Liver (tissue), 9 donors: ENCODE data around the gene MTURN. TPM values are rescaled to one million over a fixed set of nuclear protein-coding genes. Genes with fewer than 3 reads are reported as not detected.

Experiments
- DNase-seq: peaks from one replicate; pipeline ENCODE4 v3.0.0-alpha.2; 2017; ENCODE audit warnings: low spot score
- H3K27ac ChIP-seq, 2 donors: one replicate each; pipeline ENCODE4 v1.7.0; 2013; ENCODE audit warnings: inconsistent platforms in 2 of 2, low read length in 2 of 2, control low read depth in 1 of 2, low read depth in 1 of 2, mild to moderate bottlenecking in 1 of 2
- H3K27me3 ChIP-seq, 4 donors: one replicate each; pipeline versions ENCODE4 v1.6.1 to v1.7.0; 2013; ENCODE audit warnings: low read length in 3 of 4, inconsistent platforms in 1 of 4, mild to moderate bottlenecking in 1 of 4, moderate library complexity in 1 of 4; ENCODE audit not compliant: control insufficient read depth in 4 of 4, insufficient read depth in 4 of 4
- H3K36me3 ChIP-seq, 4 donors: one replicate each; pipeline versions ENCODE4 v1.6.1 to v1.7.0; 2013; ENCODE audit warnings: low read length in 3 of 4, mild to moderate bottlenecking in 3 of 4, low read depth in 1 of 4, moderate library complexity in 1 of 4; ENCODE audit not compliant: control insufficient read depth in 4 of 4, insufficient read depth in 3 of 4
- H3K4me1 ChIP-seq, 4 donors: one replicate each; pipeline versions ENCODE4 v1.6.1 to v1.7.0; 2013; ENCODE audit warnings: low read length in 3 of 4, mild to moderate bottlenecking in 3 of 4, moderate library complexity in 1 of 4; ENCODE audit not compliant: control insufficient read depth in 4 of 4, insufficient read depth in 4 of 4
- H3K4me3 ChIP-seq, 3 donors: one replicate each; pipeline versions ENCODE4 v1.6.1 to v1.7.0; 2013; ENCODE audit warnings: low read length in 3 of 3, control low read depth in 1 of 3, low read depth in 1 of 3, mild to moderate bottlenecking in 1 of 3
- H3K9ac ChIP-seq, 2 donors: one replicate each; pipeline ENCODE4 v1.7.0; 2013; ENCODE audit warnings: low read length in 2 of 2, mild to moderate bottlenecking in 2 of 2, moderate library complexity in 2 of 2, control low read depth in 1 of 2, low read depth in 1 of 2
- H3K9me3 ChIP-seq, 4 donors: one replicate each; pipeline versions ENCODE4 v1.6.1 to v1.7.0; 2013; ENCODE audit warnings: low read length in 3 of 4; ENCODE audit not compliant: control insufficient read depth in 4 of 4
- ATF3 ChIP-seq: IDR thresholded peaks from 2 replicates; pipeline ENCODE4 v1.6.1; 2016; ENCODE audit warnings: antibody characterized with exemption
- CTCF ChIP-seq: fragments of 150-350 bp; IDR thresholded peaks from 2 replicates; pipeline ENCODE4 v1.5.1; 2017; ENCODE audit warnings: improper control_type of control experiment, low read depth, low read length; ENCODE audit not compliant: missing input control
- EGR1 ChIP-seq, 2 donors: IDR thresholded peaks; 2 replicates each; pipeline ENCODE4 v1.6.1; 2016 to 2018; ENCODE audit warnings: antibody characterized with exemption in 2 of 2, low read depth in 2 of 2
- FOXA1 ChIP-seq: IDR thresholded peaks from 2 replicates; pipeline ENCODE4 v1.6.1; 2016; ENCODE audit warnings: antibody characterized with exemption
- FOXA2 ChIP-seq: IDR thresholded peaks from 2 replicates; pipeline ENCODE4 v1.6.1; 2016; ENCODE audit warnings: antibody characterized with exemption
- GABPA ChIP-seq, 2 donors: IDR thresholded peaks in 1 of 2; conservative IDR thresholded peaks in 1 of 2; 2 replicates each; pipeline ENCODE4 v1.6.1; 2016; ENCODE audit warnings: antibody characterized with exemption in 2 of 2, mild to moderate bottlenecking in 1 of 2, moderate library complexity in 1 of 2
- HNF4A ChIP-seq, 2 donors: conservative IDR thresholded peaks; 2 replicates each; pipeline ENCODE4 v1.6.1; 2016; ENCODE audit warnings: antibody characterized with exemption in 2 of 2, mild to moderate bottlenecking in 2 of 2
- HNF4G ChIP-seq: IDR thresholded peaks from 2 replicates; pipeline ENCODE4 v1.6.1; 2016; ENCODE audit warnings: antibody characterized with exemption
- JUND ChIP-seq, 2 donors: IDR thresholded peaks; 2 replicates each; pipeline ENCODE4 v1.6.1; 2016; ENCODE audit warnings: antibody characterized with exemption in 2 of 2
- NR2F2 ChIP-seq: IDR thresholded peaks from 2 replicates; pipeline ENCODE4 v1.6.1; 2016; ENCODE audit warnings: antibody characterized with exemption
- RAD21 ChIP-seq, 2 donors: IDR thresholded peaks; 2 replicates each; pipeline ENCODE4 v1.6.1; 2016; ENCODE audit warnings: antibody characterized with exemption in 2 of 2, mild to moderate bottlenecking in 2 of 2
- RXRA ChIP-seq, 2 donors: IDR thresholded peaks; 2 replicates each; pipeline ENCODE4 v1.6.1; 2017 to 2018; ENCODE audit warnings: antibody characterized with exemption in 2 of 2, mild to moderate bottlenecking in 1 of 2
- SP1 ChIP-seq: IDR thresholded peaks from 2 replicates; pipeline ENCODE4 v1.6.1; 2018; ENCODE audit warnings: antibody characterized with exemption, mild to moderate bottlenecking
- TAF1 ChIP-seq: conservative IDR thresholded peaks from 2 replicates; pipeline ENCODE4 v1.6.1; 2016; ENCODE audit warnings: antibody characterized with exemption, mild to moderate bottlenecking
- YY1 ChIP-seq: IDR thresholded peaks from 2 replicates; pipeline ENCODE4 v1.6.1; 2016; ENCODE audit warnings: antibody characterized with exemption, mild to moderate bottlenecking
- ZBTB33 ChIP-seq: IDR thresholded peaks from 2 replicates; pipeline ENCODE4 v1.6.1; 2016; ENCODE audit warnings: antibody characterized with exemption
- WGBS: extraction: QIAGEN DNeasy Blood & Tissue Kit; methylation state at CpG from one replicate; pipeline ENCODE4 v1.1.7; 2013; 5-methylcytosine and 5-hydroxymethylcytosine counted together
- polyA plus RNA-seq, 2 donors: library from polyadenylated mRNA; stranded (reverse) in 1 of 2; unstranded in 1 of 2; fragments of 200-250 nt in 1 of 2; fragments of >200 nt in 1 of 2; fragmentation: Nextera tagmentation in 1 of 2; extraction: Ambion mirVana in 1 of 2; gene quantifications; one replicate each; pipeline versions ENCODE4 v1.2.1 to v1.2.3, GENCODE V29; 2013 to 2015
- total RNA-seq, 2 donors: library from RNA; depleted of rRNA; stranded (reverse); fragments of >200 nt; gene quantifications; one replicate each; pipeline ENCODE4 v1.2.3, GENCODE V29; 2014
- donor health status: healthy.
- donor health status: healthy.
- donor health status: healthy.
- donor health status: healthy.
- donor health status: healthy.

Gene MTURN
- total and polyA plus RNA-seq, 4 donors: 2.4 to 14.4 (median 6.1) TPM

GRCh38 chr7:30159163-30159562 is 24.4 kb downstream of the MTURN start (continued):
- no peak for TF ChIP-seq ZBTB33
- no peak for TF ChIP-seq SP1

- H3K9ac ChIP-seq: no peak overlapping the region
- H3K36me3 ChIP-seq: no peaks in the 10 kb centered on the region
- DNase-seq: no peak
- TF ChIP-seq GABPA (IDR thresholded peaks at IDR 0.05 in 1 of 2, conservative IDR thresholded peaks at IDR 0.05 in 1 of 2) (no peak), RAD21 (IDR thresholded peaks at IDR 0.05) (peak in 1 of 2 donors; percentile 40)
- WGBS: 55% methylated on average over 6 of the region's 6 CpGs
- no peak overlapping the region for H3K27ac ChIP-seq
- H3K4me3 ChIP-seq: no peak overlapping the region
- peaks cover 0 to 5% (median 2%) of the 10 kb centered on the region in 4 donors for H3K4me1 ChIP-seq
- no peaks in the 10 kb centered on the region for H3K9me3 ChIP-seq
- H3K27me3 ChIP-seq: no peaks in the 10 kb centered on the region
These were observed 24.9 kb downstream of the MTURN start for GRCh38 chr7:30159698-30160143.

DNA sequence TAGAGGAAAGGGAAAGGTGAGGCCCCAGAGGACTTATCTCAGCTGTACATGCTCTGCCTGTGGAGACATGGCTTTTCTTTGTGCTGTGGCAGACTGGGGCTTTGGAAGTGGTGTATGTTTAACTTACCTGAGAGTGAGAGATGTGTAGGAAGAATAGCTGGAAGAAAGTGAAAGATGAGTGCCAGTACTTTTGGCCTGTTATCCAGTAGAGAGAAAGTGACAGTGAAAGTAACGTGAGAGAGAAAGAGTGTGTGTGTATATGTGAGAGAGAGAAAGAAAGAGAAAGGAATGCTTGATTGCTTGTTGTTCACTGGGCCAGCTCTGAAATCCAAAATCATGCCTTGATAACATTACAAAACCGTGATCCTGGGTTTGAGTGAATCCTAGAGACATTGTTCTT is 25.5 kb downstream of the MTURN start:
- no peak overlapping the region for H3K27ac ChIP-seq
- H3K27me3 ChIP-seq: no peaks in the 10 kb centered on the region
- no peak overlapping the region for H3K9ac ChIP-seq
- 91% methylated on average over 2 of the region's 2 CpGs for WGBS
- no peak overlapping the region for H3K4me3 ChIP-seq
- H3K36me3 ChIP-seq: no peaks in the 10 kb centered on the region
- H3K9me3 ChIP-seq: no peaks in the 10 kb centered on the region
- peaks cover 0 to 11% (median 8%) of the 10 kb centered on the region in 4 donors for H3K4me1 ChIP-seq
- no peak for DNase-seq
- TF ChIP-seq SP1 (no peak), EGR1 (IDR thresholded peaks at IDR 0.05; ENCODE audit: low read depth in 2 of 2) (no peak), ZBTB33 (no peak)

GRCh38 chr7:30162133-30162532 is 27.3 kb downstream of the MTURN start:
- H3K9ac ChIP-seq: no peak overlapping the region
- WGBS: 71% methylated on average over 3 of the region's 3 CpGs
- TF ChIP-seq NR2F2: no peak
- no peak for TF ChIP-seq ATF3
- TF ChIP-seq YY1: no peak
- TF ChIP-seq EGR1 (IDR thresholded peaks at IDR 0.05; ENCODE audit: low read depth in 2 of 2): no peak
- TF ChIP-seq HNF4G: no peak
- TF ChIP-seq RXRA (IDR thresholded peaks at IDR 0.05): no peak
- TF ChIP-seq CTCF: no peak
- no peak for TF ChIP-seq TAF1
- TF ChIP-seq GABPA (IDR thresholded peaks at IDR 0.05 in 1 of 2, conservative IDR thresholded peaks at IDR 0.05 in 1 of 2): no peak
- no peak for TF ChIP-seq RAD21 (IDR thresholded peaks at IDR 0.05)
- TF ChIP-seq HNF4A (conservative IDR thresholded peaks at IDR 0.05): no peak
- TF ChIP-seq FOXA1: no peak
- TF ChIP-seq JUND (IDR thresholded peaks at IDR 0.05): no peak
- no peak for TF ChIP-seq SP1
- no peak for TF ChIP-seq ZBTB33
- TF ChIP-seq FOXA2: no peak

More at GRCh38 chr7:30162133-30162532, 27.3 kb downstream of the MTURN start:
- Histone ChIP-seq H3K27me3 (no peaks in the 10 kb centered on the region), H3K9me3 (no peaks in the 10 kb centered on the region), H3K27ac (no peak overlapping the region), H3K4me1 (peaks cover 0 to 13% (median 10%) of the 10 kb centered on the region in 4 donors), H3K4me3 (no peak overlapping the region), H3K36me3 (no peaks in the 10 kb centered on the region)
- no peak for DNase-seq
